ENCODE results near the gene LYL1.

The LYL1 gene

GRCh38 chr19:13073263-13073662 lies 29.4 kb downstream of the LYL1 start:
- DNase-seq (ENCODE audit: low spot score): no peak

- DNase-seq (ENCODE audit: low spot score): peak; percentile 96
Measured at GRCh38 chr19:13072188-13072908, 30.3 kb downstream of the LYL1 start.

GRCh38 chr19:13071444-13072187 lies 31.0 kb downstream of the LYL1 start:
- no peak for DNase-seq (ENCODE audit: low spot score)

- DNase-seq (ENCODE audit: low spot score): no peak
Measured at GRCh38 chr19:13070425-13071140, 32.1 kb downstream of the LYL1 start.

GRCh38 chr19:13069415-13070359 lies 33.0 kb downstream of the LYL1 start:
- DNase-seq (ENCODE audit: low spot score): no peak

GRCh38 chr19:13068085-13068846 lies 34.4 kb downstream of the LYL1 start:
- DNase-seq (ENCODE audit: low spot score): no peak

- no peak for DNase-seq (ENCODE audit: low spot score)
Measured at GRCh38 chr19:13066933-13067807, 35.5 kb downstream of the LYL1 start.

GRCh38 chr19:13066226-13066625 lies 36.4 kb downstream of the LYL1 start:
- DNase-seq (ENCODE audit: low spot score): no peak

- DNase-seq (ENCODE audit: low spot score): no peak
Measured at GRCh38 chr19:13064092-13064489, 38.6 kb downstream of the LYL1 start.

- no peak for DNase-seq (ENCODE audit: low spot score)
Measured at GRCh38 chr19:13063461-13064091, 39.1 kb downstream of the LYL1 start.

- DNase-seq (ENCODE audit: low spot score): no peak
Measured at GRCh38 chr19:13062317-13062716, 40.3 kb downstream of the LYL1 start.

- peak; percentile 86 for DNase-seq (ENCODE audit: low spot score)
Measured at GRCh38 chr19:13060964-13061927, 41.4 kb downstream of the LYL1 start.

- no peak for DNase-seq (ENCODE audit: low spot score)
Measured at GRCh38 chr19:13060233-13060963, 42.3 kb downstream of the LYL1 start.

GRCh38 chr19:13058951-13059660 lies 43.6 kb downstream of the LYL1 start:
- no peak for DNase-seq (ENCODE audit: low spot score)

- DNase-seq (ENCODE audit: low spot score): no peak
Measured at GRCh38 chr19:13057744-13058143, 44.9 kb downstream of the LYL1 start.

- no peak for DNase-seq (ENCODE audit: low spot score)
Measured at GRCh38 chr19:13057147-13057572, 45.5 kb downstream of the LYL1 start.
